Measurements from ENCODE around the gene RAB27B. TPM values are rescaled to one million over a fixed set of nuclear protein-coding genes. Genes with fewer than 3 reads are reported as not detected.

RAB27B gene
- total and polyA plus RNA-seq, 10 donors = 0.26 to 6.6 (median 3.4) TPM

DNA sequence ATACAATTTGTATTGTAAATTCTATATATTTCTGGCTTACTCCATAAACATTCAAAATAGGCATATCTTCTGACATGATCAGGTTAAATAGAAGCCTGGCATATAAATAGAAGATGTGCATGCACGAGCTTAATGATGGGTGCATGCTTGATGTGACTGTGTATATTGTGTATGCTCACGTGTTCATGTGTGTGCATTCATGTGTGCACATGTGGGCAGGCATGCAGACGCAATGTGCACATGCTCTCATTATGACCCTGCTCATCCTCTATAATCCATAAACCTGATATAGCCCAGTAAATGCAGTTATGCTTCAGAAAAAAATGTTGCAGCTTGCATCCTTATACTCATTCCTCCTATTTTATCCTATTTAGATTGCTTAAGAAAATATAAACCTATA is 29.2 kb downstream of the RAB27B start:
- no peaks in the 10 kb centered on the region for H3K36me3 ChIP-seq
- H3K4me3 ChIP-seq = no peak overlapping the region
- no peak overlapping the region for H3K27ac ChIP-seq
- DNase-seq = no peak
- intact Hi-C loops (cut with DNase I; ENCODE audit: low total_unique reads) = no loop called here
- H3K4me1 ChIP-seq = peaks cover 0 to 8% (median 5%) of the 10 kb centered on the region in 6 donors
- TF ChIP-seq, protein P1, sequence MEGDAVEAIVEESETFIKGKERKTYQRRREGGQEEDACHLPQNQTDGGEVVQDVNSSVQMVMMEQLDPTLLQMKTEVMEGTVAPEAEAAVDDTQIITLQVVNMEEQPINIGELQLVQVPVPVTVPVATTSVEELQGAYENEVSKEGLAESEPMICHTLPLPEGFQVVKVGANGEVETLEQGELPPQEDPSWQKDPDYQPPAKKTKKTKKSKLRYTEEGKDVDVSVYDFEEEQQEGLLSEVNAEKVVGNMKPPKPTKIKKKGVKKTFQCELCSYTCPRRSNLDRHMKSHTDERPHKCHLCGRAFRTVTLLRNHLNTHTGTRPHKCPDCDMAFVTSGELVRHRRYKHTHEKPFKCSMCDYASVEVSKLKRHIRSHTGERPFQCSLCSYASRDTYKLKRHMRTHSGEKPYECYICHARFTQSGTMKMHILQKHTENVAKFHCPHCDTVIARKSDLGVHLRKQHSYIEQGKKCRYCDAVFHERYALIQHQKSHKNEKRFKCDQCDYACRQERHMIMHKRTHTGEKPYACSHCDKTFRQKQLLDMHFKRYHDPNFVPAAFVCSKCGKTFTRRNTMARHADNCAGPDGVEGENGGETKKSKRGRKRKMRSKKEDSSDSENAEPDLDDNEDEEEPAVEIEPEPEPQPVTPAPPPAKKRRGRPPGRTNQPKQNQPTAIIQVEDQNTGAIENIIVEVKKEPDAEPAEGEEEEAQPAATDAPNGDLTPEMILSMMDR (IDR thresholded peaks at IDR 0.05 in 8 of 11, conservative IDR thresholded peaks at IDR 0.05 in 3 of 11) = no peak
- TF ChIP-seq POLR2AphosphoS5 (IDR thresholded peaks at IDR 0.05) = no peak
- TF ChIP-seq POLR2A (IDR thresholded peaks at IDR 0.05) = no peak
- H3K9me3 ChIP-seq = no peaks in the 10 kb centered on the region
- no peaks in the 10 kb centered on the region for H3K27me3 ChIP-seq (replicated peaks in 1 of 7)
- 75 to 91% (median 87%) methylated on average over 3 of the region's 3 CpGs for WGBS, 5 donors

DNA sequence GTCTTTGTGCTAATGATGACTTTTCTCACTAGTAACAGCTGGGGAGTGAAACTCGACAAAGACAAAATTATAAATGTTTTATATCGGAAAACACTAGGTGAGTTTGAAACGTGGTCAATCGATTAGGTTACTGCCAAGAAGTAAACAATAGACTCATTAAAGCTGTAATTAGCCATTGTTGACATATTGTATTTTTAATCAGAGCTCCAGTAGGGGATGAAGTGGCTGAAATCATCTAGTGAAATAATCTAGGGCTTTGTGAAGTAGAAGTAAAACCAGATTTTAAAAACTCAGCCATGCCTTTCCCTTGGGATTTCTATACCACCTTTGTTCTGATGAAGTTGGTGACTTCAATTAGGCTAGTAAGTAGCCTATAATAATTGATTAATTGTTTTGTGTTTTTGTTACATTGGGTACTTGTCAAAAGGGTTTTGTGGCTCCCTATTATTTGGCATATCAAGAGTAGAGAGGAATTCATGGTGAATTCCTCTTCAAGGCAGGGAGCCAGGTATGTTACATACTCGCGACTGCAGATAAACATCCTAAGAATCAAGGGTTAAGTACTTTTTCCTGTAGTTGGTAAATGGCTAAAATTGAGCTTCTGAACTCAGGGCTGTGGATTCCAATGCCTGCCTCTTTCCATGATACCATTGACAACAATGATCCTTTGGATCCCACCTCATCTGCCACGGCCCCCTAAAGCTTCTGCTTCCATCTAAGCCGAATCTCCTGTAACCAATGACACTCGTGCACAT is 31.6 kb downstream of the RAB27B start:
- H3K4me1 ChIP-seq = no peaks in the 10 kb centered on the region
- no peak for DNase-seq
- 80 to 87% (median 83%) methylated on average over 9 of the region's 9 CpGs for WGBS, 5 donors
- no peak overlapping the region for H3K4me3 ChIP-seq
- no peaks in the 10 kb centered on the region for H3K27me3 ChIP-seq (replicated peaks in 1 of 7)
- no peak for TF ChIP-seq POLR2A (IDR thresholded peaks at IDR 0.05)
- TF ChIP-seq, protein P1 (IDR thresholded peaks at IDR 0.05 in 8 of 11, conservative IDR thresholded peaks at IDR 0.05 in 3 of 11) = no peak
- TF ChIP-seq POLR2AphosphoS5 (IDR thresholded peaks at IDR 0.05) = no peak
- no peak overlapping the region for H3K27ac ChIP-seq
- no peaks in the 10 kb centered on the region for H3K36me3 ChIP-seq
- no peaks in the 10 kb centered on the region for H3K9me3 ChIP-seq
- intact Hi-C loops (cut with DNase I; ENCODE audit: low total_unique reads) = no loop called here

DNA sequence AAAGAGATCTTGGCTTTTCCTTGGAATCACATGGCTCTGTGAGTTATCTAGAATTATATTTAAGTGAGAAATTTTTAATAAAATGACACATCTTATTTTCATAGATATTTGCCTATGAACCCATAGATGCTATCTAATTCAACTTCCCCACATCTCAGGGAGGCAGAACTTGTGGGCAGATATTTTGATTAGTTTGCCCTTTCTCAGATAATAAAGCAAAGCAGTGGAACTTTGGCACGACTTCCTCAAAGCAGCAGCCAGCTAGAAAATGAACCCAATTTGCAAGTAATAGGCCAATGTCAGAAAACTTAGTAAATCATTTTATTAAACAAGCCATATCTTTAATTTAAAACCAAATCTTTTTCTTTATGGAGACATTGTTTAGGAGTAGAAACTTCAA is 32.7 kb downstream of the RAB27B start:
- intact Hi-C loops (cut with DNase I; ENCODE audit: low total_unique reads) = no loop called here
- DNase-seq = no peak
- 29 to 52% (median 43%) methylated on average over 1 of the region's 1 CpG for WGBS, 5 donors

DNA sequence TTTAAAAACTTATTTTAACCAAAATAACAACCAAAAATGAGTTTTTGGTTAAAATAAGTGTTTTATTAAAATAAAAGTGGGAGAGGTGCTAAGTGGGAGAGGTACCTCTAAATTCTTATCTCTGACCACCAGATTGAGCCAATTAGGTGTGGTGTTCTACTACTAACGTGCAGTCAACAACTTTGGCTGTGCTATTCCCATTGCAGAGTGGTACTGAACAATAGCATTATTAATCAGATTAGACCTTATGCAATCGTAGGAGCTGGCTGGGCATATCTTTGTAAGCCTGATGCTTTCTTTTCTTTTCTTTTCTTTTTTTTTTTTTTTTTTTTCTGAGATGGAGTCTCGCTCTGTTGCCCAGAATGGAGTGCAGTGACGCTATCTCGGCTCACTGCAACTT is 38.9 kb downstream of the RAB27B start:
- TF ChIP-seq POLR2A (IDR thresholded peaks at IDR 0.05) (no peak), POLR2AphosphoS5 (IDR thresholded peaks at IDR 0.05) (no peak)
- TF ChIP-seq, protein P1 (IDR thresholded peaks at IDR 0.05 in 8 of 11, conservative IDR thresholded peaks at IDR 0.05 in 3 of 11) = no peak
- H3K4me3 ChIP-seq = no peak overlapping the region
- no peaks in the 10 kb centered on the region for H3K36me3 ChIP-seq
- 84 to 91% (median 88%) methylated on average over 5 of the region's 5 CpGs for WGBS, 5 donors
- no peaks in the 10 kb centered on the region for H3K9me3 ChIP-seq
- intact Hi-C loops (cut with DNase I; ENCODE audit: low total_unique reads) = no loop called here
- no peaks in the 10 kb centered on the region for H3K4me1 ChIP-seq
- no peak for DNase-seq
- H3K27me3 ChIP-seq (replicated peaks in 1 of 7) = no peaks in the 10 kb centered on the region
- H3K27ac ChIP-seq = no peak overlapping the region

More for the DNA sequence above, 32.7 kb downstream of the RAB27B start:
- TF ChIP-seq POLR2A (IDR thresholded peaks at IDR 0.05) (no peak), POLR2AphosphoS5 (IDR thresholded peaks at IDR 0.05) (no peak)
- no peaks in the 10 kb centered on the region for H3K36me3 ChIP-seq
- no peaks in the 10 kb centered on the region for H3K27me3 ChIP-seq (replicated peaks in 1 of 7)
- H3K4me3 ChIP-seq = no peak overlapping the region
- no peaks in the 10 kb centered on the region for H3K9me3 ChIP-seq
- H3K27ac ChIP-seq = no peak overlapping the region
- H3K4me1 ChIP-seq = no peaks in the 10 kb centered on the region
